Right lobe of liver (tissue), 6 donors: ENCODE results near the gene MAPKAP1. TPM values are rescaled to one million over a fixed set of nuclear protein-coding genes. Genes with fewer than 3 reads are reported as not detected.

ENCODE experiments used
- ATAC-seq, 4 donors: fragments of 200-7000 bp; cut with Tn5 transposase; one replicate each; pipeline ENCODE4 v1.9.1; 2020; ENCODE audit warnings: mild to moderate bottlenecking in 4 of 4, moderate library complexity in 4 of 4
- DNase-seq, 3 donors: peaks; one replicate each; pipeline ENCODE4 v3.0.0-alpha.2; 2020
- H3K27ac ChIP-seq, 3 donors: fragments of 200-600 bp; one replicate each; pipeline ENCODE4 v1.8.0; 2022
- H3K27me3 ChIP-seq, 2 donors: fragments of 200-600 bp; one replicate each; pipeline ENCODE4 v1.8.0; 2022
- H3K36me3 ChIP-seq, 4 donors: fragments of 200-600 bp; sonication (generic) in 1 of 4; one replicate each; pipeline versions ENCODE4 v1.5.1 to v1.8.0; 2017 to 2022; ENCODE audit warnings: control low read depth in 1 of 4
- H3K4me1 ChIP-seq, 4 donors: fragments of 200-600 bp; sonication (generic) in 1 of 4; one replicate each; pipeline versions ENCODE4 v1.5.1 to v1.8.0; 2017 to 2022; ENCODE audit warnings: control low read depth in 1 of 4
- H3K4me3 ChIP-seq, 3 donors: fragments of 200-600 bp; one replicate each; pipeline ENCODE4 v1.8.0; 2022
- H3K9me3 ChIP-seq, 4 donors: fragments of 200-600 bp; sonication (generic) in 1 of 4; one replicate each; pipeline versions ENCODE4 v1.5.1 to v1.8.0; 2017 to 2022; ENCODE audit warnings: control low read depth in 1 of 4
- CTCF ChIP-seq, 4 donors: fragments of 200-600 bp in 3 of 4; fragments of 450-650 bp in 1 of 4; IDR thresholded peaks; one replicate each; pipeline versions ENCODE4 v1.5.1 to v1.8.0; 2016 to 2022; ENCODE audit warnings: antibody characterized with exemption in 4 of 4, mild to moderate bottlenecking in 2 of 4
- POLR2A ChIP-seq: fragments of 450-650 bp; IDR thresholded peaks from one replicate; pipeline ENCODE4 v1.6.1; 2017; ENCODE audit warnings: antibody characterized with exemption, mild to moderate bottlenecking
- whole genome bisulfite sequencing: methylation state at CpG from one replicate; pipeline ENCODE4 v1.1.6; 2018; ENCODE audit warnings: low coverage, low lambda C conversion rate; ENCODE audit not compliant: insufficient coverage; ENCODE audit errors: missing lambda C conversion rate; 5-methylcytosine and 5-hydroxymethylcytosine counted together
- intact Hi-C, 2 donors: fragments of 100-400 bp; cut with DNase I; formaldehyde crosslinking; loops; one replicate each; pipeline versions ENCODE4 v1.11.2 to v1.14.1; 2022
- total RNA-seq, 6 experiments: library from RNA; depleted of rRNA in 2 of 6; stranded (reverse); fragments of >200 nt in 2 of 6; fragmentation: NEBNext Ultra II Directional in 3 of 6; extraction: Animal tissue kit (Norgen Biotek cat#: 25700) in 3 of 6; gene quantifications; one replicate each; pipeline versions ENCODE4 v1.1.0 to v1.2.4, GENCODE V29; 2016 to 2023
- donor health status: DM: no; HTN: yes; CAD: no.
- donor health status: DM: no; HTN: no; CAD: no.
- donor health status: DM: no; HTN: no; CAD: no.
- donor health status: DM: no; HTN: yes; CAD: no.
- donor health status: DM: no; HTN: yes; CAD: no.

The MAPKAP1 gene
- total RNA-seq, 6 experiments from 2014 or later = 29.6 to 53.2 (median 48.3) TPM

GRCh38 chr9:125681657-125682056 lies 25.4 kb downstream of the MAPKAP1 start:
- Histone ChIP-seq H3K27ac (no peak overlapping the region), H3K27me3 (no peaks in the 10 kb centered on the region), H3K4me3 (no peak overlapping the region), H3K9me3 (no peaks in the 10 kb centered on the region), H3K36me3 (no peaks in the 10 kb centered on the region), H3K4me1 (no peaks in the 10 kb centered on the region)
- ATAC-seq (no peak), DNase-seq (no peak)
- TF ChIP-seq POLR2A (no peak), CTCF (IDR thresholded peaks at IDR 0.05) (no peak)
- intact Hi-C loops = no loop called here
- WGBS = 87% methylated on average over 5 of the region's 5 CpGs

GRCh38 chr9:125681086-125681622 lies 25.9 kb downstream of the MAPKAP1 start:
- intact Hi-C loops = no loop called here
- 91% methylated on average over 3 of the region's 3 CpGs for WGBS
- no peaks in the 10 kb centered on the region for H3K4me1 ChIP-seq
- no peak for DNase-seq
- no peaks in the 10 kb centered on the region for H3K9me3 ChIP-seq
- H3K27me3 ChIP-seq = no peaks in the 10 kb centered on the region
- no peak overlapping the region for H3K27ac ChIP-seq
- H3K4me3 ChIP-seq = no peak overlapping the region
- no peak for ATAC-seq
- no peaks in the 10 kb centered on the region for H3K36me3 ChIP-seq
- TF ChIP-seq CTCF (IDR thresholded peaks at IDR 0.05) (no peak), POLR2A (no peak)

GRCh38 chr9:125680445-125680844 lies 26.6 kb downstream of the MAPKAP1 start:
- no peaks in the 10 kb centered on the region for H3K36me3 ChIP-seq

GRCh38 chr9:125679597-125680189 lies 27.3 kb downstream of the MAPKAP1 start:
- H3K4me1 ChIP-seq = no peaks in the 10 kb centered on the region
- no peak overlapping the region for H3K27ac ChIP-seq
- DNase-seq (no peak), ATAC-seq (no peak)
- TF ChIP-seq POLR2A (no peak), CTCF (IDR thresholded peaks at IDR 0.05) (no peak)
- H3K27me3 ChIP-seq = no peaks in the 10 kb centered on the region
- intact Hi-C loops = no loop called here
- 83% methylated on average over 8 of the region's 8 CpGs for WGBS
- H3K9me3 ChIP-seq = no peaks in the 10 kb centered on the region
- H3K4me3 ChIP-seq = no peak overlapping the region
- no peaks in the 10 kb centered on the region for H3K36me3 ChIP-seq

More at GRCh38 chr9:125680445-125680844, 26.6 kb downstream of the MAPKAP1 start:
- Histone ChIP-seq H3K27ac (no peak overlapping the region), H3K9me3 (no peaks in the 10 kb centered on the region), H3K27me3 (no peaks in the 10 kb centered on the region), H3K4me1 (no peaks in the 10 kb centered on the region), H3K4me3 (no peak overlapping the region)
- DNase-seq (no peak), ATAC-seq (no peak)
- TF ChIP-seq CTCF (IDR thresholded peaks at IDR 0.05) = no peak
- TF ChIP-seq POLR2A = no peak
- intact Hi-C loops = no loop called here
